H9 (cell line): ENCODE measurements around the gene ST14. TPM values are rescaled to one million over a fixed set of nuclear protein-coding genes. Genes with fewer than 3 reads are reported as not detected.

ENCODE experiments used
- DNase-seq: peaks from one replicate; pipeline ENCODE4 v3.0.0-alpha.2; 2017
- H2AFZ ChIP-seq: one replicate; pipeline ENCODE4 v1.6.1; 2013; ENCODE audit warnings: mild to moderate bottlenecking, low read length, control low read depth, moderate library complexity
- H2AK5ac ChIP-seq: 2 replicates; pipeline ENCODE4 v1.6.1; 2013; ENCODE audit warnings: low read length, control low read depth, mixed read lengths; ENCODE audit not compliant: insufficient read length
- H2BK120ac ChIP-seq: one replicate; pipeline ENCODE4 v1.6.1; 2013; ENCODE audit warnings: low read depth, mild to moderate bottlenecking, low read length, control low read depth, inconsistent platforms; ENCODE audit not compliant: poor library complexity, severe bottlenecking
- H2BK12ac ChIP-seq: 2 replicates; pipeline ENCODE4 v1.6.1; 2013; ENCODE audit warnings: low read length, control low read depth, mixed read lengths, low read depth; ENCODE audit not compliant: insufficient read length
- H2BK15ac ChIP-seq: 2 replicates; pipeline ENCODE4 v1.6.1; 2013; ENCODE audit warnings: low read depth, low read length, control low read depth
- H2BK20ac ChIP-seq: one replicate; pipeline ENCODE4 v1.6.1; 2013; ENCODE audit warnings: low read depth, mild to moderate bottlenecking, low read length, control low read depth, inconsistent platforms; ENCODE audit not compliant: poor library complexity, severe bottlenecking
- H2BK5ac ChIP-seq: 2 replicates; pipeline ENCODE4 v1.6.1; 2013; ENCODE audit warnings: low read length, control low read depth, mixed read lengths; ENCODE audit not compliant: insufficient read length
- H3K14ac ChIP-seq: 2 replicates; pipeline ENCODE4 v1.6.1; 2013; ENCODE audit warnings: low read length, control low read depth; ENCODE audit not compliant: insufficient read depth
- H3K18ac ChIP-seq: 2 replicates; pipeline ENCODE4 v1.6.1; 2013; ENCODE audit warnings: low read depth, mild to moderate bottlenecking, mixed read lengths, low read length, control low read depth; ENCODE audit not compliant: insufficient read length
- H3K23ac ChIP-seq: 2 replicates; pipeline ENCODE4 v1.6.1; 2013; ENCODE audit warnings: low read length, control low read depth, mixed read lengths, low read depth; ENCODE audit not compliant: insufficient read length
- H3K23me2 ChIP-seq: 2 replicates; pipeline ENCODE4 v1.6.1; 2013; ENCODE audit warnings: low read depth, mild to moderate bottlenecking, mixed read lengths, low read length, control low read depth; ENCODE audit not compliant: insufficient read length, poor library complexity, severe bottlenecking
- H3K27ac ChIP-seq: 2 replicates; pipeline ENCODE4 v1.5.1; 2013; ENCODE audit warnings: low read length, control low read depth, mixed read lengths, low read depth; ENCODE audit not compliant: insufficient read length
- H3K27me3 ChIP-seq: 2 replicates; pipeline ENCODE4 v1.6.1; 2013; ENCODE audit warnings: low read length, control low read depth, inconsistent platforms; ENCODE audit not compliant: insufficient read depth
- H3K4ac ChIP-seq: 2 replicates; pipeline ENCODE4 v1.6.1; 2013; ENCODE audit warnings: low read depth, mild to moderate bottlenecking, control low read depth, inconsistent platforms, low read length, moderate library complexity
- H3K4me1 ChIP-seq: 2 replicates; pipeline ENCODE4 v1.6.1; 2013; ENCODE audit warnings: low read length, control low read depth, inconsistent platforms; ENCODE audit not compliant: insufficient read depth
- H3K4me2 ChIP-seq: 2 replicates; pipeline ENCODE4 v1.6.1; 2013; ENCODE audit warnings: low read length, control low read depth, mixed read lengths; ENCODE audit not compliant: insufficient read length, insufficient read depth
- H3K56ac ChIP-seq: 2 replicates; pipeline ENCODE4 v1.6.1; 2013; ENCODE audit warnings: low read depth, mild to moderate bottlenecking, mixed read lengths, low read length, control low read depth; ENCODE audit not compliant: insufficient read length
- H3K79me1 ChIP-seq: 2 replicates; pipeline ENCODE4 v1.6.1; 2013; ENCODE audit warnings: low read depth, mild to moderate bottlenecking, moderate library complexity, low read length, control low read depth, inconsistent platforms; ENCODE audit not compliant: insufficient read depth, poor library complexity, severe bottlenecking
- H3K79me2 ChIP-seq: 2 replicates; pipeline ENCODE4 v1.6.1; 2013; ENCODE audit warnings: low read length, control low read depth, inconsistent platforms; ENCODE audit not compliant: insufficient read depth
- H3K9ac ChIP-seq: 2 replicates; pipeline ENCODE4 v1.6.1; 2013; ENCODE audit warnings: low read length, control low read depth, mixed read lengths; ENCODE audit not compliant: insufficient read length; ENCODE audit errors: extremely low read depth
- H3K9me3 ChIP-seq: one replicate; pipeline ENCODE4 v1.6.1; 2013; ENCODE audit warnings: low read depth, low read length, inconsistent platforms; ENCODE audit not compliant: control insufficient read depth
- H3T11ph ChIP-seq: one replicate; pipeline ENCODE4 v1.6.1; 2013; ENCODE audit warnings: mild to moderate bottlenecking, low read length, control low read depth, inconsistent platforms
- H4K20me1 ChIP-seq: one replicate; pipeline ENCODE4 v1.6.1; 2013; ENCODE audit not compliant: control insufficient read depth, insufficient read length, insufficient read depth
- H4K5ac ChIP-seq: 2 replicates; pipeline ENCODE4 v1.6.1; 2013; ENCODE audit warnings: low read depth, mild to moderate bottlenecking, mixed read lengths, low read length, control low read depth; ENCODE audit not compliant: insufficient read length
- H4K8ac ChIP-seq: replicated peaks from 2 replicates; pipeline ENCODE4 v1.6.1; 2013; ENCODE audit warnings: low read length, control low read depth, mixed read lengths, low read depth; ENCODE audit not compliant: insufficient read length
- H4K91ac ChIP-seq: 2 replicates; pipeline ENCODE4 v1.6.1; 2013; ENCODE audit warnings: low read depth, mild to moderate bottlenecking, moderate library complexity, mixed read lengths, low read length, control low read depth; ENCODE audit not compliant: insufficient read length
- H3K27ac Mint-ChIP-seq, 3 experiments: 2 replicates in 2 of 3; 3 replicates in 1 of 3; pipeline ENCODE4 v1.8.0; 2020 to 2021; ENCODE audit warnings: mixed read lengths in 3 of 3, mild to moderate bottlenecking in 1 of 3, moderate library complexity in 1 of 3
- H3K27me3 Mint-ChIP-seq: 2 replicates; pipeline ENCODE4 v1.8.0; 2021; ENCODE audit warnings: low read depth, mild to moderate bottlenecking, moderate library complexity, mixed read lengths
- H3K36me3 Mint-ChIP-seq, 3 experiments: 2 replicates in 2 of 3; 3 replicates in 1 of 3; pipeline ENCODE4 v1.8.0; 2020 to 2021; ENCODE audit warnings: low read depth in 3 of 3, mixed read lengths in 3 of 3; ENCODE audit not compliant: insufficient read depth in 1 of 3
- H3K4me1 Mint-ChIP-seq, 2 experiments: 2 replicates each; pipeline ENCODE4 v1.8.0; 2020; ENCODE audit warnings: mixed read lengths in 2 of 2
- H3K4me3 Mint-ChIP-seq, 2 experiments: 2 replicates in 1 of 2; 3 replicates in 1 of 2; pipeline ENCODE4 v1.8.0; 2020 to 2021; ENCODE audit warnings: mild to moderate bottlenecking in 2 of 2, mixed read lengths in 2 of 2, moderate library complexity in 1 of 2
- H3K9me3 Mint-ChIP-seq, 2 experiments: 2 replicates in 1 of 2; 3 replicates in 1 of 2; pipeline ENCODE4 v1.8.0; 2020; ENCODE audit warnings: mild to moderate bottlenecking in 2 of 2, mixed read lengths in 2 of 2, moderate library complexity in 1 of 2
- WGBS: extraction: QIAGEN DNeasy Blood & Tissue Kit; methylation state at CpG from one replicate; pipeline ENCODE4 v1.1.7; 2013; ENCODE audit warnings: missing lambda C conversion rate, low lambda C conversion rate, mixed read lengths; ENCODE audit not compliant: insufficient read length; ENCODE audit errors: extremely low coverage; 5-methylcytosine and 5-hydroxymethylcytosine counted together
- total RNA-seq: library from RNA; stranded (reverse); gene quantifications from 2 replicates; pipeline ENCODE4 v1.2.1, GENCODE V29; 2021
- TF ChIP-seq, protein P1 (sequence below): fragments of 200-600 bp; sonication (generic); conservative IDR thresholded peaks from 3 replicates; pipeline ENCODE4 v1.8.0; 2021; ENCODE audit warnings: antibody characterized with exemption, mild to moderate bottlenecking

Gene ST14
- total RNA-seq, 1 experiment from 2014 or later, result 22.4 TPM

- no CpG with 5 or more reads among the region's 5 CpGs for WGBS
- H4K20me1 ChIP-seq, result peaks cover 4% of the 10 kb centered on the region
These were observed 45.3 kb upstream of the ST14 start for GRCh38 chr11:130114281-130114680.

More at GRCh38 chr11:130114281-130114680, 45.3 kb upstream of the ST14 start:
- Histone ChIP-seq H3K27ac (no peak overlapping the region), H3T11ph (no peak overlapping the region), H3K9ac (no peak overlapping the region), H2AK5ac (no peak overlapping the region), H2BK20ac (no peak overlapping the region), H4K8ac (no peak overlapping the region), H3K14ac (no peak overlapping the region), H2AFZ (no peak overlapping the region), H3K79me2 (peaks cover 2% of the 10 kb centered on the region; the same call in 1 of the 2 replicates), H3K18ac (no peak overlapping the region), H4K91ac (no peak overlapping the region), H3K27me3 (no peaks in the 10 kb centered on the region), H3K23ac (no peak overlapping the region), H3K4me1 (peaks cover 4% of the 10 kb centered on the region), H2BK15ac (no peak overlapping the region), H2BK120ac (no peak overlapping the region), H2BK12ac (no peak overlapping the region), H3K56ac (no peak overlapping the region), H3K79me1 (no peaks in the 10 kb centered on the region), H3K4ac (no peak overlapping the region), H2BK5ac (no peak overlapping the region), H4K5ac (no peak overlapping the region), H3K9me3 (no peaks in the 10 kb centered on the region), H3K4me2 (no peak overlapping the region), H3K23me2 (no peaks in the 10 kb centered on the region)
- TF ChIP-seq, protein P1, sequence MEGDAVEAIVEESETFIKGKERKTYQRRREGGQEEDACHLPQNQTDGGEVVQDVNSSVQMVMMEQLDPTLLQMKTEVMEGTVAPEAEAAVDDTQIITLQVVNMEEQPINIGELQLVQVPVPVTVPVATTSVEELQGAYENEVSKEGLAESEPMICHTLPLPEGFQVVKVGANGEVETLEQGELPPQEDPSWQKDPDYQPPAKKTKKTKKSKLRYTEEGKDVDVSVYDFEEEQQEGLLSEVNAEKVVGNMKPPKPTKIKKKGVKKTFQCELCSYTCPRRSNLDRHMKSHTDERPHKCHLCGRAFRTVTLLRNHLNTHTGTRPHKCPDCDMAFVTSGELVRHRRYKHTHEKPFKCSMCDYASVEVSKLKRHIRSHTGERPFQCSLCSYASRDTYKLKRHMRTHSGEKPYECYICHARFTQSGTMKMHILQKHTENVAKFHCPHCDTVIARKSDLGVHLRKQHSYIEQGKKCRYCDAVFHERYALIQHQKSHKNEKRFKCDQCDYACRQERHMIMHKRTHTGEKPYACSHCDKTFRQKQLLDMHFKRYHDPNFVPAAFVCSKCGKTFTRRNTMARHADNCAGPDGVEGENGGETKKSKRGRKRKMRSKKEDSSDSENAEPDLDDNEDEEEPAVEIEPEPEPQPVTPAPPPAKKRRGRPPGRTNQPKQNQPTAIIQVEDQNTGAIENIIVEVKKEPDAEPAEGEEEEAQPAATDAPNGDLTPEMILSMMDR, result no peak
- no peak for DNase-seq
- H3K27ac Mint-ChIP-seq, result peak overlapping the region; percentile 3 to 46 (median 37); a peak in 5 of 7 replicates
- no peaks in the 10 kb centered on the region for H3K27me3 Mint-ChIP-seq
- no peak overlapping the region for H3K4me3 Mint-ChIP-seq
- peaks cover 23 to 50% (median 37%) of the 10 kb centered on the region in 3 experiments; a peak in 6 of 7 replicates for H3K36me3 Mint-ChIP-seq
- peaks cover 19 to 20% of the 10 kb centered on the region in 2 experiments for H3K4me1 Mint-ChIP-seq
- H3K9me3 Mint-ChIP-seq, result no peaks in the 10 kb centered on the region
